HG03439 (cell line): ENCODE results near the gene PTGES3.
"Not testable (repeated sequence)": the region's sequence is repeated elsewhere in the genome, so short reads cannot be mapped to it uniquely, and the experiment has no call there.

ENCODE experiments used
- ATAC-seq: cut with Tn5 transposase; IDR thresholded peaks from one replicate; pipeline ENCODE4 v1.9.1; 2021; ENCODE audit warnings: mild to moderate bottlenecking, moderate library complexity; ENCODE audit not compliant: unreplicated experiment

Gene PTGES3

GRCh38 chr12:56713345-56713744 is 25.3 kb upstream of the PTGES3 start:
- no peak for ATAC-seq

GRCh38 chr12:56709759-56710376 is 21.8 kb upstream of the PTGES3 start:
- ATAC-seq, result no peak

- ATAC-seq, result not testable (repeated sequence)
Measured at GRCh38 chr12:56704522-56704921, 16.4 kb upstream of the PTGES3 start.

GRCh38 chr12:56699020-56699661 is 11.1 kb upstream of the PTGES3 start:
- no peak for ATAC-seq

- no peak for ATAC-seq
Measured at GRCh38 chr12:56695327-56696101, 7.4 kb upstream of the PTGES3 start.

GRCh38 chr12:56694161-56694560 is 6.1 kb upstream of the PTGES3 start:
- no peak for ATAC-seq

- no peak for ATAC-seq
Measured at GRCh38 chr12:56688846-56689109, 694 bp upstream of the PTGES3 start.

- no peak for ATAC-seq
Measured at GRCh38 chr12:56687223-56688128, 608 bp downstream of the PTGES3 start.

GRCh38 chr12:56684745-56685359 is 3.2 kb downstream of the PTGES3 start:
- no peak for ATAC-seq

GRCh38 chr12:56682323-56682722 is 5.8 kb downstream of the PTGES3 start:
- ATAC-seq, result no peak

GRCh38 chr12:56679883-56680575 is 8.1 kb downstream of the PTGES3 start:
- ATAC-seq, result no peak

GRCh38 chr12:56678852-56679251 is 9.2 kb downstream of the PTGES3 start:
- no peak for ATAC-seq

GRCh38 chr12:56677680-56678079 is 10.4 kb downstream of the PTGES3 start:
- no peak for ATAC-seq

GRCh38 chr12:56676851-56677580 is 11.1 kb downstream of the PTGES3 start:
- ATAC-seq, result no peak

GRCh38 chr12:56671608-56672007 is 16.5 kb downstream of the PTGES3 start:
- ATAC-seq, result no peak

GRCh38 chr12:56670836-56671235 is 17.2 kb downstream of the PTGES3 start:
- ATAC-seq, result no peak

GRCh38 chr12:56668197-56668457 is 20.0 kb downstream of the PTGES3 start:
- ATAC-seq, result no peak

- ATAC-seq, result no peak
Measured at GRCh38 chr12:56661979-56662638, 26.0 kb downstream of the PTGES3 start.

GRCh38 chr12:56661560-56661959 is 26.5 kb downstream of the PTGES3 start:
- ATAC-seq, result no peak
